RPMI8226 (cell line): Measurements from ENCODE around the gene STARD13.

Experiments used
- DNase-seq: peaks from one replicate; pipeline ENCODE4 v3.0.0-alpha.2; 2015

STARD13 gene

DNA sequence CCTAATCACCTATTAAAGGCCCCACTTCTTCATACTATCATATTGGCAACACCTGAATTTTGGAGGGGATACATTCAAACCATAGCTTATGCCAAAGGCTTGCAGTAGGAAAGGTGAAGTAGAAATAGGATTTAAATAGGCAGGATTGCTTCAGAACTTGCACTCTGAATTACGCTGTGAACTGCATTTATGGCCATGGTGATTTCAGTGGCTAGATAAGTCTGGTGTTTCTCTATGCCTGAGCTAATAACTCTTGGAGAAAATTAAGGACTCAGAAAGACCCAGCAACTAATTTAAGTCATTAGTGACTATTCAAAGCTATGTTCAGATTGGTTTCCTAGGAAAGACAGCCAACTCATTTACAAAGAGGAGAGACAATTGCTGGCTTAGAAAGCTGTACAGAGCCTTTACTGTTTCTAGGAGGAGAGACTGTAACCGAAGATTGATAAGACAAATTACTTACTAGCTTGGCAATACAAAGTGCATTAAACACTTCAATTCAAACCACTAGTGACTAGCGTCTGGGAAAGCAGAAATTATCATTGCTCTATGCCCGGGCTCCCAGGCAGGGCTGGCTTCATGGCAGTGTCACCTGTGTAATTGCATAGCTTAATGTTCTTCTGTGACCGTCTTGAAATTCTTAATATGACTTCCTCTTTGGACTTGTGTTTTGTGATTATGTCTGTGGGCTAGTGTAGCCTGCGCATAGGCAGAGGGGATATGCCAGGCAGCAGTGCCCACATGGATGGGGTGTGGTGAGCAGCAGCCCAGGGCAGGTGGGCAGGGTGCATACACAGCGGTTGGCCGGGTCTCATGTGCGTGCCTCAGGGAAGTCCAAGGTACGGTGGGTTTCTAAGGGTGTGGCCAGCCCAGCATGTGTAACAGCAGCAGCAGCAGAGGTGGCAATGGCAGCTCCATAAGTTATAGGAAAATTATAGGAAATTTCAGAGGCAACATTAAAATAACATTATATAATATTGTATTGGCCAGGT, 209.3 kb downstream of the STARD13 start:
- DNase-seq, result no peak

DNA sequence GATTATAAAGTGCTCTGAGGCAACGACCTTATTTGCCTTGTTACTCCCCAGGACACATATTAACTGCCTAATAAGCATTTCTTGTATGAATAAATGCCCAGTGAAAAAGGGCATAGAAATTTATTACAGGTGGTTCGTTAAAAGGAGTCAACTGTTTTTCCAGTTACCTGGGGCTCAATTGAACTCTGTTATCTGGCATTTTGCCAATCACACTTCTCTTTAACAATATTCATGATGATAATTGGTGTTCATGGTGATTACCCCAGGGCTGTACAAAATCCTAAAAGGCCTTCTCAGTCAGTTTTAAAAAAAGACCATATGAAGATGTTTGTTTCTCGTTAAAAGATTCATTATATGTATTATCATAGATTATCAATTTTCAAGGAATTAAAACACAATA, 212.2 kb downstream of the STARD13 start:
- no peak for DNase-seq

DNA sequence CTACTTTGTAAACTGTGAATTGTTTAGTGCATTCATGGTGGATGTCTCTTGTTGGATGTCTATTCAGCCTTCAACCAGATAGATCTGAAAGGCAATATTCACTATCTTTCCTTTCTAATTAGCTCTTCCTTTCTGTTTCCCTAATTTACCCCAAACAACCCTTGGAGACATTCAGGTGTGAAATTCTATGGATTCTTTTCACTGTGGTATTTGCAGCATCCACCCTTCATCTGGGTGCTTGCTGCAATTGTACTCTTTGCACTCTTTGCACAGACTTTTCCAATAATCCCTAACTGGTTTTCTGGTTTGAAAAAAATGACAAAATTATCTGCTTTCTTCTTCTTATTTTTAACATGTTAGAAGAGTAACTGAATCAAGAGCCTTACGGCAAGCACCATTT, 212.8 kb downstream of the STARD13 start:
- DNase-seq, result no peak

DNA sequence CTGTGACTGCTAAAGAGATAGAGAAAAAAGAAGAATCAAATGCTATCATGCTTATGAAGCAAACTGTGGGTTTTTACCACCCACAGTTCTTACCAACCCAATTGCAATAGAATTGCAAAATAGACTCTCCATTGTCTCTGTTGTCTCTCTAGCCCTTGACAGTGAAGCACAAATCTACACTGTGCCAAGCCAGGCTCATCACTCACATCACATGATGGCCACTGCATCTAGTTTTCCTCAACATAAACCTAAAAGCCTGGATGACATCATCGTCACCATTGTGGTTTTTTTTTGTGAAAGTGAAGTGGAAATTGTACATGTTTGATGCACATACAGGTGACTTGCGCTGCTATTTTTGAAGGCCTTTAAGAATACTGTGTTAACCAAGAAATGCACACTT, 213.3 kb downstream of the STARD13 start:
- DNase-seq, result no peak

DNA sequence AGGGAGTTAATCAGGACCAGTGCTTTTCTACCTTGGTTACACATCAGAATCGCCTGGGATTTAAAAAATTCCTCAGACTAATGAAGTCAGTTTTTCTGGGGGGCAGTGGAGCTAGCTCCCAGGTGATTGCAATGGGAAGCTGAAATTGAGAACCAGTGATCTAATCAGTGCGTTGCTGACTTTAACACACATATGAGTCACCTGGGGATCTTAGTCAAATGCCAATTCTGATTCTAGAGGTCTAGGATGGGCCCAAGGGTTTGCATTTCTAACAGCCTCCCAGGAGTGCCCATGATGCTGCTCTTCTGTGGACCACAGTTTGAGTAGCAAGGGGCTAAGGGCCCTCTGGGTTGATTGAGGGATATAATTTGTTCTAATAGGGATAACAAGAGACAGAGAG, 214.8 kb downstream of the STARD13 start:
- no peak for DNase-seq

DNA sequence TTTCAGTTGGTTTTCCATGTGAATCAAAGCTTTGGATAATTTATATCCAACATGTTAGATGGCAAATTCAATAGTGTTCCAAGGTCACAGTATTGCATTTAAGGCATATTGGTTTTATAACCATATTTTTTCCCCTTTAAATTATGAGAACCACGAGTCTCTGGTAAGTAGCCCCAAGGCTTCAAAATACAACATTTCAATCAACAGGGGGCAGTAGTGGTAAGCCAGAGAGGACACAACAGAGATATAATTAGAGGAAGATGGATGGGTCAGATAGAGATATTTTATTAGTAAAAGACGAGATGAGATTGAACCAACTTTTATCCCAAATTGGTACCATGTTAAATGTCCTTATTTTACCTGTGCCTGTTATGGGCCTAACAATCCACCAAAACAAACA, 216.2 kb downstream of the STARD13 start:
- DNase-seq, result no peak

DNA sequence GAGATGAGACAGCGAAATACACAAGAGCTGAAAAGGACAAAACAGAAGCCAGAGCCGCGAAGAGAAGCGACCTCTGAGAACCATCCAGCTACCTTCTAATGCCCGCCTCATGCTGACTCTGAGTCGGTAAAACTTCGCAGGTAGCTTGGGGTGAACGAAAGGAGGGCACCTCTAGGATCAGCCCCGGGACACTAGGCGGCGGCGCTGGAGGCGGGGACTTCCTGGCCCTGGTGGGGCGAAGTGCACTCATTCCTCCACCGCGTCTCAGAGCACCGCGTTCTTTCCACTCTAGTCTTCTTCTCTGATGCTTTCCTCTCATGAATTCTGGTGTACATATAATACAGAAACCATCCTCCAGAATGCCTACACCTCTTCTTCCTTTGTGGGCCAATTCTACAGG, 219.2 kb downstream of the STARD13 start:
- no peak for DNase-seq

DNA sequence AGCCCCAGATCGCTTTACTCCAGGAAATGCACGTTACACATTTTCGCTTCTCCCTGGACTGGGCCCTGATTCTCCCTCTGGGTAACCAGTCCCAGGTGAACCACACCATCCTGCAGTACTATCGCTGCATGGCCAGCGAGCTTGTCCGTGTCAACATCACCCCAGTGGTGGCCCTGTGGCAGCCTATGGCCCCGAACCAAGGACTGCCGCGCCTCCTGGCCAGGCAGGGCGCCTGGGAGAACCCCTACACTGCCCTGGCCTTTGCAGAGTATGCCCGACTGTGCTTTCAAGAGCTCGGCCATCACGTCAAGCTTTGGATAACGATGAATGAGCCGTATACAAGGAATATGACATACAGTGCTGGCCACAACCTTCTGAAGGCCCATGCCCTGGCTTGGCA, 224.7 kb downstream of the STARD13 start:
- no peak for DNase-seq

DNA sequence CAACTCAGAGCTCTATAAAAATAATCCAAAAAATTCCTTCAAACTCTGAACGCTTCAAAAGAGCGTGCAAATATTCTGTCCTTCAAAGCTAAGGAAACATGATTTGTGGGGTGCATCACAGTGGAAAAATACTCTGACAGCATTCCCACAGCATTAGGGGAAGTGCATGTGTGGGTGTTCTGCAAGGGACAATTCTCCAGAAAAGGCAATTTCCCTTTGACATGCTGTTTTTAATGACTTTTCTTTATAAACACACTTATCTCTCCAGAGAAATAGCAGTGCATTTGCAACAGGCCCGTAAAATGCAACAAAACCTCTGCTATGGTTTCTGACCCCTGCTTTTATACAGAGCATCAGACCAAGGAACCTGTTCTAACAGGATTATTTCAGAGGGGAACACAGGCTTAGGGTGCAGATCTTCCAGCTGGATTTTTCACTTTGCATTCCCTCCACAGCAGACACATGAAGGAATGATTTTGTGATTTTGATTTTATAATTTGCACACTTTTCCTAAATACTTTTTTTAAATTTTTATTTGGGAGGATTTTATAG, 226.7 kb downstream of the STARD13 start:
- DNase-seq, result no peak

DNA sequence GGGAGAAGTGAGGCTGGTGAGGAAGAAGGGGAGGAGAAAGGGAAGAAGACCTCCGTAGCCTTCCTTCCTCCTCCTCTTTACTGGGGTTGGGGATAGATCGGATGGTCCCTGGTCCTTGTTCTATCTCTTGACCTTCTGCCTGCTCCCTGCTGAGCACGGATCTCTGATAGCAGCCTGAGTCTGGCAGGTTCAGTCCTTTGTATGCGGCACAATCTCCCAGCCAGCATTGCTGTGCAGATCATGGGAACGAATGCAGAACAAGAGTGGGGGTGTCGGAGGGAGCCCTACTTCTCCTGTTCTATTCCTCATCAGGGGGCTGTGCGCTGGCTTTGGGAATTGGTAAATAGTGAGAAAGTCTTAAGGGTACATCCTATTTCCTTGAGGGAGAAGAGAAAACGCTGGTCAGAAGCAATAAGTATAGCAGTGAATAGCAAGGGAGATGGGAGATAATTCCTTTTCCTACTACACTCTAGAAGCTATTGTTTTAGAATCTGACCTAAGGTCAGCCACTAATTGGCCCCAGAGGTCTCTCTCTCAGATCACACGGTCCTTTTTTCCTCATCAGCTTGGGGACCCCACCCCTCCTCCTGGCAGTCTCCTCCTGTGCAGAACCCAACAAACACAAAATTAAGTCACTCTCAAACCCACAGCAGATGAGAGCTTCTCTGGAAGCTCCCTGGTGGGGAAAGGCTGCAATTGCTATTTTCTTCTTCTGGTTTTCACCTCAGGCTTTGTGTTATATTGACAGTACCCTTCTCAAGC, 228.4 kb downstream of the STARD13 start:
- no peak for DNase-seq

DNA sequence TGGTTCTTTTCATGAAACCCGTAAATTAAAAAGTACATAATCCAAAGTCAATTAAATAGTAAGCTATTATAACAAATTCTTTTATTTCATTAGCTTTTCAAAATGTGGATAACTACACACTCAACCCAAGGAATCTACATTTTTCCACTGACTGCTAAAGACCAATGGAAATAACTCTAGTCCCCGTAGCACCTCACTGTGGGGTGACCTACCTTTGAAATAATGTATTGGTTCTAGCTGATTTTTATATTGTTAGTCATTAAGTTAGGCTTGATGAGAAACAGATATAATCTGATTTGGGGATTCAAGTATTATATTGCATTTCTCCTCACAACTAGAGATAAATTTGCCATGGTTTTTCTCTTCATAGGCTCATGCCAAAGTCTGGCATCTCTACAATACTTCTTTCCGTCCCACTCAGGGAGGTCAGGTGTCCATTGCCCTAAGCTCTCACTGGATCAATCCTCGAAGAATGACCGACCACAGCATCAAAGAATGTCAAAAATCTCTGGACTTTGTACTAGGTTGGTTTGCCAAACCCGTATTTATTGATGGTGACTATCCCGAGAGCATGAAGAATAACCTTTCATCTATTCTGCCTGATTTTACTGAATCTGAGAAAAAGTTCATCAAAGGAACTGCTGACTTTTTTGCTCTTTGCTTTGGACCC, 232.0 kb downstream of the STARD13 start:
- no peak for DNase-seq
